Nucleus accumbens (tissue), 56 donors: Measurements from ENCODE around the gene PPP1R27.

Experiments
- DNase-seq, 56 donors: peaks; one replicate each; lab custom pipeline; 2025; lab: John Stamatoyannopoulos, UW

The PPP1R27 gene

DNA sequence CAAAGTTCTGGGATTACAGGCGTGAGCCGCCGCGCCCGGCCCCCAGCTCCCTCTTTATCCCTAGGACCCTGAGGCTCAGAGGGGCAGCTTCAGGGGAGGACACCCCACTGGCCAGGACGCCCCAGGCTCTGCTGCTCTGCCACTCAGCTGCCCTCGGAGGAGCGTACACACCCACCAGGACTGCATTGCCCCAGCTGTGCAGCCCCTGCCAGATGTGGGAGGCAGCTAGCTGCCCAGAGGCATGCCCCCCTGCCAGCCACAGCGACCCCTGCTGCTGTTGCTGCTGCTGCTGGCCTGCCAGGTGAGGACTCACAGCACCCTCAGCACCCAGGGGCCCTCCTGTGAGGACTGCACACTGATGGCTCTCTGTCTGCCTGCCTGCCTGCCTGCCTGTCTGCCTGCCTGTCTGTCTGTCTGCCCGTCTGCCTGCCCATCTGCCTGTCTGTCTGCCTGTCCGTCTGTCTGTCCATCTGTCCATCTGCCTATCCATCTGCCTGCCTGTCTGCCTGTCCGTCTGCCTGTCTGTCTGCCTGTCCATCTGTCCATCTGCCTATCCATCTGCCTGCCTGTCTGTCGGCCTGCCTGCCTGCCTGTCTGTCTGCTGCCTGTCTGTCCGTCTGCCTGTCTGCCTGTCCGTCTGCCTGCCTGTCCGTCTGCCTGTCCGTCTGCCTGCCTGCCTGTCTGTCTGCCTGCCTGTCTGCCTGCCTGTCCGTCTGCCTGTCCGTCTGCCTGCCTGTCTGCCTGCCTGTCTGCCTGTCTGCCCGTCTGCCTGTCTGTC is 25.9 kb downstream of the PPP1R27 start:
- no peak for DNase-seq

DNA sequence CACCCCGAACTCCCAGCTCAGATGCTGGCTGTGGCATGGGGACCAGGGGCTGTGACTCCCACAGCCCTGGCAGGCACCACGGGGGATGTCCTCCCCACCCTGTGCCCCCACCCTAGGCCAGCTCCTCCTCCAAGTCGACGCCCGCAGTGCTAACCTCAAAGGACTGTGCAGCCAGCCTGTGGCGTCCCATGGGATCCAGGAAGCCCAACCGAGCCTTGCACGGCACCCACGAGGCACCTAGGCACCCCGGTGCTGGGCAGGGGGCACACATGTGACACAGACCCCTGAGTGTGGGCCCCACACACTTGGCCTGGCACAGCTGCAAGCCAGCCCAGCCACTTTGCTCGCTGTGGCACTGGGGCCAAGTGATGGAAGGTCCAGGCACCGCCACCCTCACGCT is 27.0 kb downstream of the PPP1R27 start:
- DNase-seq, result no peak

DNA sequence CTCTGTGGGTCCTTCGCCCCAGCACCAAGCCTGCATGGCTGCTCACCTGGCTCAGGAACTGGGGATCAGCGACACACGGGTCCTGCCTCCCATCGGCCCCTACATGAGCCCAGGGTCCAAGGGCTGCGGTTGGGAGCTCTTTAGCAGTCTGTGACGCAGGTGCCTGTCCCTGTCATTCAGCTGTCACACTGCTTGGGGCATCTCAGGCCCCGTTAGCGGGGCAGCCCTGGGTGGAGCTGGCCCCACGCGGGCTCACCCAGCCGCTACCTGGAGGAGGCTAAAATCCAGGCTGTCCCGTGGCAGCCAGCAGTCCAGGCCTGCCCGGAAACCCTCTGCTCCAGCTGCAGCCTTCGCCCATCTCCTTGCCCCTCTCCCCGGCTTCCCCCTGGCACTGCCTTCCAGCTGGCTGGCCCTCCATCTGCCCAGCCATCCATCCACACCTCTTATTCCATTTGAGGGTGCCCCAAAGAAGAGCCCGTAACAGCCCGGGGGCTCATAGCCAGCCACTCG is 27.6 kb downstream of the PPP1R27 start:
- no peak for DNase-seq

DNA sequence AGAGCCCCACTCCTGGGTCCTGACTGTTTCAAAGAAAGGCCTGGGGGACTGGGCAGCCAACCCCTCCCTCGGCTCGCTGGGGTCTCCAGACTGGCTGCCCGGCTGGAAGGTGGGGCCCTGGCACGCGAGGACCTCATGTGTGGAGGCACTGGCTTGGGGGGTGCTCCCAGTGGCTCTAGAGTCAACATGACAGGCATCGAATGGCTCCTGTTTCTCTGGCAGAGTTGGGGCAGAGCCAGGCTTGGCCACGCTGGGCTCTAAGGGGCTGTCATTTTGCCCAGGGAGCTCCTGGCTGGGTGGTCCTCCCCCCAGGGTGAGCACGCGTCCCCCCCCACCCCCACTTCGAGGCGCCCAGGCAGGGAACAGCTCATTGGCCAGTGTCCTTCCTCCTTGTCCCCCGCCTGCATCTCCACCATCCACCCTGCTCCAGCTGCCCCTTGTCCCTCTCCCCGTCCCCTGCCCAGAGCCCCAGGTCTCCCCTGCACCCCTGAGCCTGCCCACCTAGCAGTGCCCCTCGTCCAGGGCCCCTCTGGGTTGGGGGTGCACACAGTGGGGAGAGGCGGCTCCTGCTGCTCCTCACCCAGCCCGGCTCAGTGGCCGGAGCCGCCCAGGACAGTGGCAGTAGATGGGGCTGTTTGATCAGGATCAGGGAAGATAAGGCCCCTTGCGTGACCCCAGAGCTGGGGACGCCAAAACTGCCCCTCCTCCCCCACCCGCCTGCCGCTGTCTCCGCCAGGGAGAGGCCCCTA is 28.2 kb downstream of the PPP1R27 start:
- DNase-seq, result peak in 1 of 56 donors; percentile 3

DNA sequence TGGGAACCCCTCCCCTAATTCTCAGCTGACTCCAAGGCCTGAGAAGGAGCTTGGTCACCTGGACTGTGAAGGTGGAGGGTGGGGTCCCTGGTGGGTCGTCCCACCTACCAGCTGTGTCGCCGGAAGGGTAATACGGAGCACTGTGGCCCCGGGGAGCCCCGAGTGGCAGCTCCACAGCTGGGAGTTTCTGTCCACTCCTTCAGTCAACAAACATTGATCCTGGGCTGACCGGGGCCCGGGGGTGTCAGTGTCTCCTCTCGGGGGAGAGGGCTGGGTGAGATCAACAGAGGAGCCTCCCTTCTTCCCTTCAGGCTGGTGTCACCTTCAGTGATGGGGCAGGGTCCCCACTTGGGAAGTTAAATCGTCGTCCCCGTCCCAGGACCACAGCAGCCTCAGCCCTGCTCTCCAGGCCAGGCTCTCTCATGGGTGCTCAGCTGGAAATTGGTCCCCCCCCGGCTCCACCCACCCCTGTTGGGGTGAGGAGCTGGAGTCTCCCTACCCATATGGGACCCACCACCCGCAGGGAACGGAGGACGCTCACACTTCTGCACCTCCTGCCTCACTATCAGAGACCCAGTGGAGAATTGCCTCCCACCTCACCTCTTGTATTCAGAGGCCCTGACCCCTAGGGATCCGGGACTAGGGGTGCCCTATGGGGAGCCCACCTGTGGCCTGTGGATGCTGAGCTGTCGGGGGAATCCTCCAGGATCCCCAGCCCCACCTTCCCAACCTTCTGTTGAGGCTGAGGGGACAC is 29.0 kb downstream of the PPP1R27 start:
- DNase-seq, result no peak

DNA sequence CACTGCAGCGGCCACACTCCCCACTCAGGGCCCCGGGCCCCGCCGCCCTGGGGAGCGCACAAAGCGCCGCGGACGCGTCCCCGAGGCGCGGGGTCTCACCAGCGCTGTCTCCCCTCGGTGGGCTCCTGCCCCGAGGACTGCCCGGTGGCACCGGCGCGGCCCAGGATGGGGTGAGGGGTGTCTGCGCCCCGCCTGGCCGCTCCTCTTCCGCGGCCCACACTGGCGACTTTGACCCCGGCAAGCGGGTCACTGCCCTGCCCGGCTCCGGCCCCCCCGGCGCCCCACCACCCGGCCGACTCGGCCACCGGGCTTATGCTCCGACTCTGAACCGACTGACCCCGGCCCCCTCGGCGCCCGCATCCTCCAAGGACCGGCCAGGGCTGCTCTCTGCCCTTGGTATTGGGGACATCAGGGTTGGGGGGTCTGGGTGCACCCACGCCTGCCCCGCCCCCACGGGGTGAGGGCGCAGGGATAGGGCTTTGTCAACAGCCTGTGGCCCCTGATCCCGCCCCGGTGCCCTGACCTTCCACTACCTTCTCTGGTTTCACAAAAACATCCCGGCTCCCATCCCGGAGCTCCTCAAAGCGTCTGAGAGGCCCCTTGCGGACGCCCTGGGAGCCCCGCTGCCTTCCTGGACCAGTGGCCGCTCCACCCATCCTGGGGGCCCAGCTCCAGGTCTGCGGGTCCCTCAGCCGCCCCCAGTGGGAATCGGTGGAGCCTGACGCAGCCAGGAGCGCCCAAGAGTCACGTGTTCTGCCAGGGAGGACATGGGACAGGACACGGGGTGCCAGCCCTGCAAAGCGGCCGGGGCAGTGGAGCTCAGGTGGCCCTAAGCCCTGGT is 30.1 kb downstream of the PPP1R27 start:
- DNase-seq, result no peak

DNA sequence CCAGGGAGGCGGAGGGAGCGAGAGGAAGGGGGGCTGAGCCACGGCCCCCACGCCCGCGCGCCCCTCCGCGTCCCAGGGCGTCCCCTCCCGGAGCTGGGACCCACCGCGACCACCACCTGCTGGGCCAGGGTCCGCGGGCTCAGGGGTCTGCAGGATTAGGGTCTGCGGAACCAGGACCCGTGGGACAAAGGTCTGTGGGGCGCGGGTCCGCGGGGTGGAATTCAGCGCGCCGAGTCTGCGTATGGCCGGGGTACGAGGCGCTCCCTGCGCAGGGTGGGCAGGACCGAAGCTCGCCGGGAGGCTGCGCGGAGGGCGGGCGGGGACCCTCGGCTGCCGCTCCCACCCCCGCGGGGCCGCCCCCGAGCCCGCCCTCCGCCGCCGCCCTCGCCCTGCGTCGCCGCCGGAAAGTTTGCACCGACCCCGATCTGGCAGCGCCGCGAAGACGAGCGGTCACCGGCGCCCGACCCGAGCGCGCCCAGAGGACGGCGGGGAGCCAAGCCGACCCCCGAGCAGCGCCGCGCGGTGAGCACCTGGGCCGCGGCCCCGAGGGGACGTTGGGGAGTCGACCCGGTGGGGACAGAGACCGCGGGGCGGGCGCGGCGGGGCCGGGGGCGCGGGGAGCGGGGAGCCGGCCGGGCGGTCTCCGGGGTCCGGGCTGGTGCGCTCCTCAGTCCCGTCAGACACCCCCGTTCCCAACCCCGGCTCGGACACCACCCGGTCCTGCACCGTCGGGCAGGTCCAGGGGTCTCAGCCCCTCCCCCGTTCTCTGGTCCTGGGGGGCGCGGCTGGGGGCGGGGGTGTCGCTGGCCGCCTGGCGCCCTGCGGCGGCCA is 30.9 kb downstream of the PPP1R27 start, which contains the start of gene GCGR:
Gene GCGR (plus strand): TSS at position 423 of the 831 bp plus-strand sequence. CDS start 4,869 bp downstream, outside the sequence.
- peak in 1 of 56 donors; percentile 32 for DNase-seq

DNA sequence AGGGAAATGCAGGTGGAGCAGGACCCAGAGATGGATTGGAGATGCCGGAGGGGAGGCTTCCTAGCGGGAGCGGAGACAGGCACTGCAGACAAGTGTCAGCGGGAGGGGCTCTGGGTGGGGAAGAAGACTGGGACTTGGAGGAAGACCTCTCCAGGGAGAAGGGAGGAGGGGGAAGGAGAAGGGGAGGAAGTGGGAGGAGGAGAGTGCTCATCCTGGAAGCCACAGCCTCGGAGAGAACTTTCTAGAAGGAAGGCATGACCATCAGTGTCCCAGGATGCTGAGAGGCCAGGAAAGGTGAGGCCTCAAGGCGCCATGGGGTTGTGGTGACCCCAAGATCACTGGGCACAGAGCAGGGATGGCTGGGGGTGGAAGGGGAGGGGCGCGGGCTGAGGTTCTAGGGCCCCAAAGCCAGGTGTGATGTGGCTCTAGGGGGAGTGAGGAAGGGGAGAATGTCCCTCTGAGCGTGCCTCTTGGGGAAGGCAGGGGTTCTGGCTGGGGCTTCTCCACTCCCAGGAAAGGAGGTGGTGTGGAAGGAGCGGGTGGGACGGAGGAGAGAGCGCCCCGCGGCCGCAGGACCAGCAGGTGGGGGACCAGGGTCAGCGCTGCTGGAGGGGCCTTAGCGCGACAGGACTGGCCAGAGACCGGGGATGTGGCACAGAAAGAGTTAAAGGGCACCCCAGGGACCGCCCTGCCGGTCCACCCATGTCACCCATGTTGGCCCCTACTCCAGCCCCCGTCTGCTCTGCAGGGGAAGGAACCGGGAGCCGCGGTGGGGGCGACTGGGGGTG is 31.8 kb downstream of the PPP1R27 start:
- DNase-seq, result no peak

DNA sequence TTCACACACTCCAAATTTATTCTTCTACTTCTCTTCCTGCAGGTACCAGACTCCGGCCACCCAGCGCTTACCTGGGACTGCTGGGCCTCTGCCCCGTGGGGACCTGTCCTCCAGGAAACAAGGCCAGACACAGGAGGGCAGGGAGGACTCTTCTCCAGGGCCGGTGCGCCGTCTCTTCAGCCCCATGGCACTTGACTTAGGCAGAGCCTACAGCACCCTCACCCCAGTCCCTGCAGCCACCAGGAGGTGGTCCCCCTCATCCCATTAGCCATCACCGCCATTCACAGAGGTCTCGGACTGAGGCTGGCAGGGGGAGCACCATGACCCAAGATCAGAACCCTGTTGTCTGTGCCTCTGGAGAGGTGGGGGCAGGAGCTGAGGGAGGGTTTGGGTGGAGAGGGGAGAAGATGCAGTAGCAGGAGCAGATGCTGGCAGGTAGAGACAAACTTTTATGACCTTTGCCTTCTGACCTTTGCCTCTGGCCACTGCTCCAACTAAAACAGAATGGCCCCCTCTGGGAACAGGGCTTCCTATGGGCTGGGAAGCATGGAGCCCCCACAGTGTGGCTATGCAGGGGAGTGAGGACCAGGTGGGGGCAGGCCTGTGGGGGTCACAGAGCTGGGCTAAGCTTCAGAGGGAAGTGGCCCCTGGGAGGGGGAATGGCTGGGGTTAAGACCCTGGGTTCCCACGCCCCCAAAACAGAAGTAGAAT is 32.6 kb downstream of the PPP1R27 start:
- no peak for DNase-seq

DNA sequence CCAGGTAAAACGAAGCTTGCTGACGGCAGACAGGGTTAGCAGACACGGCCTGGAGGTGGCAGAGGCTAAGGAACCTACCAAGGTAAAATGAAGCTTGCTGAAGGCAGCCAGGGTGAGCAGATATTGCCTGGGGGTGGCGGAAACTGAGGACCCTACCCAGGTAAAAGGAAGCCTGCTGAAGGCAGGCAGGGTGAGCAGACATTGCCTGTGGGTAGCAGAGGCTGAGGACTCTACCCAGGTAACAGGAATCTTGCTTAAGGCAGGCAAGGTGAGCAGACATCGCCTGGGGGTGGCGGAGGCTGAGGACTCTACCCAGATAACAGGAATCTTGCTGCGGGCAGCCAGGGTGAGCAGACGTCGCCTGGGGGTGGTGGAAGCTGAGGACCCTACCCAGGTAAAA is 33.5 kb downstream of the PPP1R27 start:
- no peak for DNase-seq

DNA sequence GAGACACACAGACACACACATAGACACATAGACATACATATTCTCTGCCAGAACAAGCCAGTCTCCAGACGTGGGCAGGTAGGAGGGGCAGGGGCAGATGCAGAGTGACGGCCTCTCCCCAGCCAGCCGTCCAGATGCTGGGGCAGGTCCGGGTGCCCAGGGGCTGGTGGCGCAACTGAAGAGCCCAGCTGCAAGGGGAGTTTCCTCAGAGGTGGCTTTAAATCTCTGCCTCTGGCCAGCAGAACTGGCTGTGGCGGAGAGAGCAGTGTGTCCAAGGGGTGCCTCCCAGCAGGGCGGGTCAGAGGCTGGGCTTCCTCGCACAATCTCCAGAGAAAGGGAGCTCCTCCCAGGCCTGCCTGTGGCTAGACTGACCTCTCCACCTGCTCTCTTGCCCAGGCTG is 40.3 kb downstream of the PPP1R27 start:
- DNase-seq, result no peak

DNA sequence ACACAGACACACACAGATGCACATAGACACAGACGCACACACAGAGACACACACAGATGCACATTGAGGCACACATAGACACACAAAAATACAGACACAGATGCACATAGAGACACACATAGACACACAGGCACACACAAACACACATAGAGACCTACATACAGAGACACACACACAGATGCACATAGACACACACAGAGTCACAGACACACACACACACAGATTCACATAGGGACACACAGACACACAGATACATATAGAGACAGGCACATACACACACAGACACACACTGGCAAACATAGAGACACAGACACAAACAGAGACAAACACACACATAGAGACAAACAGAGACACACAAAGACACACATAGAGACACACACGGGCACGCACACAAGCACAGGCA is 40.8 kb downstream of the PPP1R27 start:
- DNase-seq, result no peak

DNA sequence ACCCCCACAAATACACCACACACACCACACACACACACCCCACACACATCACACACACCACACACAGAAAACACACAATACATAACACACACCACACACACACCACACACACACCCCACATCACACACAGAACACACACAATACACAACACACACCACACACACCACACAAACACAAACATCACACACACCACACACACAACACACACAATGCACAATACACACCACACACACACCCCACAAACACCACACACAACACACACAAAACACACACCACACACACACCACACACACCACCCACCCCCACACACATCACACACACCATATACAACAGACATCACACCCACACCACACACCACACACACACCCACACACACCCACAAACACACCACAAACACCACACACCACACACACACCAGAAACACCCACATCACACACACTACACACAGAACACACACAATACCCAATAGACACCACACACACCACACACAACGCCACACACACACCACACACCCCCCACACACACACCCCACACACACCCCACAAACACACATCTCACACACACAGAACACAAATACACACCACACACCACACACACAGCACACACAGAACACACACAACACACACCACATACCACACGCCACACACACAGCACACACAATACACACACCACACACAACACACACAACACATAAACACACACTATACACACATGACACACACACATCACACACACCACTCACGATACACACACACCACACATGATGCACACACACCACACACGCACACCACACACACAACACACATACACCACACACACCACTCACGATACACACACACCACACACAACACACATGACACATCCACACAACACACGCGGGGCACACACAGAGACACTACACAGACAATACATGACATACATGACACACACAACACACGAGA is 41.9 kb downstream of the PPP1R27 start:
- no peak for DNase-seq
